ENCODE data around the gene SYS1.

DNA sequence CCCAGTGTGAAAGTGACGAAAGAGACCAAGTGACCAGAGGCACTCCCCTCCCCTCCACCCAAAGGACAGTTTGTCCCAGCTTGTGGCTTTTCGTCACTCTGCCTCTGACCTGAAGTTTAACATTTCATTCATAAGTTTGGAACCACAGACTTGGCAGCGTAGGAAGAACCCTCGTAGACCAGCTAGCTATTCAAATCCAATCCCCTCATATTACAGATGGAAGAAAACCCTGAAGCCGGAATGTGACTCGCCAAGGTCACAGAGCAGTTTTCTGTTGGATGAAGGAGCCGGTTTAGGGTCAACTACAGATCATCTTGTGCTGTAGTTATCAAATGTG lies 3.9 kb upstream of the SYS1 start:
- no peak for TF ChIP-seq CTCF (conservative IDR thresholded peaks at IDR 0.05; ENCODE audit: low read length)
- no peak for TF ChIP-seq EZH2phosphoT487 (IDR thresholded peaks at IDR 0.05; ENCODE audit: borderline replicate concordance)

Data from Loucy (cell line).